HEK293 (cell line): Measurements from ENCODE around the gene SPINDOC.

Experiments
- GLIS2 ChIP-seq: fragments of 450-650 bp; formaldehyde crosslinking; IDR thresholded peaks from 2 replicates; pipeline ENCODE4 v1.5.1; 2016; ENCODE audit warnings: missing biosample characterization, missing genetic modification characterization
- ZBTB21 ChIP-seq: fragments of 450-650 bp; formaldehyde crosslinking; IDR thresholded peaks from 2 replicates; pipeline ENCODE4 v1.5.1; 2017; ENCODE audit warnings: missing biosample characterization, missing genetic modification characterization
- ZBTB7A ChIP-seq: fragments of 450-650 bp; formaldehyde crosslinking; IDR thresholded peaks from 2 replicates; pipeline ENCODE4 v1.5.1; 2016; ENCODE audit warnings: low read depth, missing biosample characterization, missing genetic modification characterization
- ZBTB8A ChIP-seq: fragments of 450-650 bp; formaldehyde crosslinking; IDR thresholded peaks from 2 replicates; pipeline ENCODE4 v1.5.1; 2016; ENCODE audit warnings: missing biosample characterization, missing genetic modification characterization
- ZNF549 ChIP-seq: fragments of 450-650 bp; IDR thresholded peaks from 2 replicates; pipeline ENCODE4 v1.5.1; 2018; ENCODE audit warnings: missing biosample characterization, missing genetic modification characterization, mild to moderate bottlenecking, inconsistent platforms, moderate library complexity
- TF ChIP-seq, protein P1 (sequence below): fragments of 450-650 bp; formaldehyde crosslinking; IDR thresholded peaks from 2 replicates; pipeline ENCODE4 v1.5.1; 2016; ENCODE audit warnings: missing biosample characterization, missing genetic modification characterization
- TF ChIP-seq, protein P2 (sequence below): fragments of 450-650 bp; formaldehyde crosslinking; IDR thresholded peaks from 2 replicates; pipeline ENCODE4 v1.5.1; 2016; ENCODE audit warnings: missing biosample characterization, missing genetic modification characterization

DNA sequence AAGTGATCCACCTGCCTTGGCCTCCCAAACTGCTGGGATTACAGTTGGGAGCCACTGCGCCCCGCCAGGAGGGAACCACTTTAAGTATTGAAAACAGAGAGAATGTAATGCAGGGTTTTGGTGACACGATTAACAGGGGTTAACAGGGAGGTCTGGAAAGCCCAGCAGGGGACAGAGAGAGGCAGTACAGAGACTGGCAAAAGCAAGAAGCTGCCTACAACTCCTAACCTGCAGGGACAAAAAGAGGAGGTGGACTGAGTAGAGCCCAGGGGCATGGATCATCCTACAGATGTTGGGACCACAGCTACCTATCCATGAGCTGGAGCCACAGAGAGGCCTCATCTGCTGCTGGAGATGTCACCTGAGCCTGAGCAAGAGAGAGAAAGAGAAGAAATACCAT lies 1.7 kb upstream of the SPINDOC start:
- TF ChIP-seq, protein P1, sequence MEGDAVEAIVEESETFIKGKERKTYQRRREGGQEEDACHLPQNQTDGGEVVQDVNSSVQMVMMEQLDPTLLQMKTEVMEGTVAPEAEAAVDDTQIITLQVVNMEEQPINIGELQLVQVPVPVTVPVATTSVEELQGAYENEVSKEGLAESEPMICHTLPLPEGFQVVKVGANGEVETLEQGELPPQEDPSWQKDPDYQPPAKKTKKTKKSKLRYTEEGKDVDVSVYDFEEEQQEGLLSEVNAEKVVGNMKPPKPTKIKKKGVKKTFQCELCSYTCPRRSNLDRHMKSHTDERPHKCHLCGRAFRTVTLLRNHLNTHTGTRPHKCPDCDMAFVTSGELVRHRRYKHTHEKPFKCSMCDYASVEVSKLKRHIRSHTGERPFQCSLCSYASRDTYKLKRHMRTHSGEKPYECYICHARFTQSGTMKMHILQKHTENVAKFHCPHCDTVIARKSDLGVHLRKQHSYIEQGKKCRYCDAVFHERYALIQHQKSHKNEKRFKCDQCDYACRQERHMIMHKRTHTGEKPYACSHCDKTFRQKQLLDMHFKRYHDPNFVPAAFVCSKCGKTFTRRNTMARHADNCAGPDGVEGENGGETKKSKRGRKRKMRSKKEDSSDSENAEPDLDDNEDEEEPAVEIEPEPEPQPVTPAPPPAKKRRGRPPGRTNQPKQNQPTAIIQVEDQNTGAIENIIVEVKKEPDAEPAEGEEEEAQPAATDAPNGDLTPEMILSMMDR (tag by site-specific recombination), result no peak
- TF ChIP-seq ZNF549 (tag by site-specific recombination) (no peak), ZBTB21 (tag by site-specific recombination) (no peak), ZBTB7A (tag by site-specific recombination) (no peak), GLIS2 (tag by site-specific recombination) (no peak), ZBTB8A (tag by site-specific recombination) (no peak)
- TF ChIP-seq, protein P2, sequence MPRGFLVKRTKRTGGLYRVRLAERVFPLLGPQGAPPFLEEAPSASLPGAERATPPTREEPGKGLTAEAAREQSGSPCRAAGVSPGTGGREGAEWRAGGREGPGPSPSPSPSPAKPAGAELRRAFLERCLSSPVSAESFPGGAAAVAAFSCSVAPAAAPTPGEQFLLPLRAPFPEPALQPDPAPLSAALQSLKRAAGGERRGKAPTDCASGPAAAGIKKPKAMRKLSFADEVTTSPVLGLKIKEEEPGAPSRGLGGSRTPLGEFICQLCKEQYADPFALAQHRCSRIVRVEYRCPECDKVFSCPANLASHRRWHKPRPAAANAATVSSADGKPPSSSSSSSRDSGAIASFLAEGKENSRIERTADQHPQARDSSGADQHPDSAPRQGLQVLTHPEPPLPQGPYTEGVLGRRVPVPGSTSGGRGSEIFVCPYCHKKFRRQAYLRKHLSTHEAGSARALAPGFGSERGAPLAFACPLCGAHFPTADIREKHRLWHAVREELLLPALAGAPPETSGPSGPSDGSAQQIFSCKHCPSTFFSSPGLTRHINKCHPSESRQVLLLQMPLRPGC (tag by site-specific recombination), result no peak
